Measurements from ENCODE around the gene NUDT13. TPM values are rescaled to one million over a fixed set of nuclear protein-coding genes. Genes with fewer than 3 reads are reported as not detected.
A peak's percentile ranks its signal among the peaks of the same experiment; 100 is the strongest.

Gene NUDT13
- total RNA-seq, 1 donor from 2014 or later = 2.7 TPM

GRCh38 chr10:73163096-73163495 lies 52.8 kb downstream of the NUDT13 start:
- no peak for DNase-seq (ENCODE audit: low spot score)

- no peak for DNase-seq (ENCODE audit: low spot score)
Measured at GRCh38 chr10:73166972-73167371, 56.7 kb downstream of the NUDT13 start.

DNA sequence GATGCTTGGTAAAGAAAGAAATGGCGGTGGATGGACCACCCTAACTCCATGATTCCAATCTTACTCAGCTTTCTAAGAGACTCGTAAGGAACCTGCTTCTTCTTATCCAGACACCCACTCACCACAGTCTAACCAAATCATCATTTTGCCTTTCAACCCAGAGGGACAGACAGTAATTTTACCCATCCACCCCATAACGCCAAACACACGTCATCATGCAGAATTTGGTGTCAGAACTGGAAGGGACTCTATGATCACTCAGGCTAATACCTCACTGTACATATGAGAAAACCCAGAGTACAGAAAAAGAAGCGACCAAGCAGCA lies 57.2 kb downstream of the NUDT13 start:
- no peak for DNase-seq (ENCODE audit: low spot score)

DNA sequence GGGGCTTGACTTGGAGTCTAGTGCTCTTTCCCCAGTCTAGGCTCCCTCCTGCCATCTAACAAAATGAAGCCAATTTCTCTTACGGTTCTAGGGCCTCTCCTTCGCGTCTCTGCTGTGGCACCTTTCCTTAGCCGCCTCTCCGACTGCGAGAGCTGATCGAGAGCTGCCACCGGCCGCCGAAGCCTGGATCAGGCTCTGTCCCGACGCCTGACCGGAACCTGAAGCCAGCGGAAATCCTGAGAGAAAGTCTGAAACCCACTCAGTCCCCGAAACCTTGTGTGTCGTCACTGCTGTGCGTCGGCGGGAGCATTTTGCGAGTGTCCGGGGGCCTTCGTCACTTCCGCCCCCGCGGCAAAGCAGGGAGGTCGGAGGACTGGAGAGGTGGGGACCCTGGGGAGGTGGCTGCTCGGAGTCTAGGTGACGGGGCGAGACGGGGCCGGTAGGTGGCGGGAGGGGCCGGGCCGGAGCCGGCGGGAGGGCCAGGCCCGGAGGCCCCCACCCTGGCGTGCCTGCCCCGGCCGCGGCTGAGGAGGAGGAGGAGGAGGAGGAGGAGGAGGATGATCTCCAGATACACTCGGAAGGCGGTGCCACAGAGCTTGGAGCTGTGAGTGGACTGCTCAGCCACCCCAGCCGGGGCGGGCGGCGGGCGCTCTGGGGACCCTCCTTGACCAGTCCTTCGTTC lies 57.7 kb downstream of the NUDT13 start, which contains the start of the genes ECD and FAM149B1:
Gene ECD, minus strand, starts transcription at position 226 of the 682 bp plus-strand sequence. CDS start 4,071 bp downstream, outside the sequence.
Gene FAM149B1, plus strand, starts transcription at position 337 of the 682 bp plus-strand sequence. Its CDS starts 221 bp downstream, at position 558.
- DNase-seq (ENCODE audit: low spot score) = peak; percentile 93

GRCh38 chr10:73168465-73168803 lies 58.2 kb downstream of the NUDT13 start:
- DNase-seq (ENCODE audit: low spot score) = no peak

GRCh38 chr10:73169320-73169719 lies 59.1 kb downstream of the NUDT13 start:
- no peak for DNase-seq (ENCODE audit: low spot score)

DNA sequence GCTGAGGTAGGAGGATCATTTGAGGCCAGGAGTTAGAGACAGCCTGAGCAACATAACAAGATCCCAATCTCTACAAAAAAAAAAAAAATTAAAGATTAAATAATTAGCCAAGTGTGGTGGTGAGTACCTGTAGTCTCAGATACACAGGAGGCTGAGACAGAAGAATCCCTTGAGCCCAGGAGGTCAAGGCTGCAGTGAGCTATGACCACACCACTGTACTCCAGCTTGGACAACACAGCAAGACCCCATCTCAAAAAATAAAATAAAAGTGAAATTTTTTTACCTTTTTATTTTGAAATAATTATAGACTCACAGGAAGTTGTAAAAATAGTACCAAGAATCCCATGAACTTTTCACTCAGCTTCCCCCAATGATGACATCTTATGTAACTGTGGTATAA lies 62.6 kb downstream of the NUDT13 start:
- no peak for DNase-seq (ENCODE audit: low spot score)

- DNase-seq (ENCODE audit: low spot score) = no peak
Measured at GRCh38 chr10:73174148-73174925, 64.1 kb downstream of the NUDT13 start.

Other genes starting within 250 kb of the NUDT13 start
- 0.40 TPM for gene OIT3, start 216.7 kb upstream of the NUDT13 start, total RNA-seq
- gene PLA2G12B, start 155.6 kb upstream of the NUDT13 start, total RNA-seq = not detected
- gene P4HA1, start 13.6 kb upstream of the NUDT13 start, total RNA-seq = 67.5 TPM
- 22.1 TPM for gene ECD, start 57.6 kb downstream of the NUDT13 start, total RNA-seq
- gene FAM149B1, start 57.7 kb downstream of the NUDT13 start, total RNA-seq = 27.9 TPM
- 14.1 TPM for gene DNAJC9, start 136.8 kb downstream of the NUDT13 start, total RNA-seq
- gene MRPS16, start 142.2 kb downstream of the NUDT13 start, total RNA-seq = 84.2 TPM
- 3.6 TPM for gene CFAP70, start 248.4 kb downstream of the NUDT13 start, total RNA-seq

All from mucosa of gallbladder (tissue), 1 donor.